Measurements from ENCODE around the gene NEU4.
"Not testable (repeated sequence)": the region's sequence is repeated elsewhere in the genome, so short reads cannot be mapped to it uniquely, and the experiment has no call there.

Gene NEU4

GRCh38 chr2:241775223-241776177 is 33.5 kb upstream of the NEU4 start:
- DNase-seq = no peak

DNA sequence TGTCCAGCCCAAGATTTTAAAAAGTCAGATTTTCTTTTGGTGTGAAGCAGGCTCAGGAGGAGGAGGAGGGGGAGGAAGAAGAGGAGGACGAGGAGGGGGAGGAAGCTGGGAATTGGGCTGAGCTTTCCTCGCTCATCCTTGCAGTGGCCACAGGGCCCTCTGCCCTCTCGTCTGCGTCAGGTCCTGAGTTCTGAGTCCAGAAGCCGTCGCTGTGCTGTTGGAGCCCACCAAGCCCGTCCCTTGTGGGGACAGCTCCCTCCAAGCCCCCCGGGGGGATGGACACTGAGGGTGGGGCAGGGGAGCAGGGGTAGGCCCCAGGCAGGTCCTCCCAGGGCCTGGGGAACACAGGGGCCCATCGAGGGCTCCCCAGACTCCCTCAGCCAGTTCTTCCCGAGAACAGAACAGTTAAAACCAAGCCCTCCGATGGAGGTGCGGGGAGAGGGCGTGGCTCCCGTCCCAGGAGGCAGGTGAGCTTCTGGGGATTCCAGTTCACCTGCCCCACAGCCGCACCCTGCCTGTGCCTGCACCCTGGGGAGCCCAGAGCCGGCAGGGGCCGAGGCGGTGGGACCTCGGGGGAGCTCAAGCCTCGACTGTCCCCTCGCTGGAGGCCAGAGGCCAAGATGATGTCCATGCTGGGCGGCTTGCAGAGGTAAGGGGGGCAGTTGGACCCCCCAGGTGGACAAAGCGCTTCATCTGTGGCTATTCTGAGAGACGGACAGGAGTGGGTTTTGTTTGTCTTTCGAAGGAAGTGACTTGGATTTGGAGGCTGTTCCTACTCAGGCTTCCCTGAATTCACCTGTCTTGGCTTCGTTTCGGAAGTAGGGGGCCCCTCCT is 32.4 kb upstream of the NEU4 start, which contains the start of gene GAL3ST2:
Gene GAL3ST2 (plus strand): TSS at position 487 of the 834 bp plus-strand sequence. CDS start 134 bp downstream, at position 621.
- DNase-seq = no peak

DNA sequence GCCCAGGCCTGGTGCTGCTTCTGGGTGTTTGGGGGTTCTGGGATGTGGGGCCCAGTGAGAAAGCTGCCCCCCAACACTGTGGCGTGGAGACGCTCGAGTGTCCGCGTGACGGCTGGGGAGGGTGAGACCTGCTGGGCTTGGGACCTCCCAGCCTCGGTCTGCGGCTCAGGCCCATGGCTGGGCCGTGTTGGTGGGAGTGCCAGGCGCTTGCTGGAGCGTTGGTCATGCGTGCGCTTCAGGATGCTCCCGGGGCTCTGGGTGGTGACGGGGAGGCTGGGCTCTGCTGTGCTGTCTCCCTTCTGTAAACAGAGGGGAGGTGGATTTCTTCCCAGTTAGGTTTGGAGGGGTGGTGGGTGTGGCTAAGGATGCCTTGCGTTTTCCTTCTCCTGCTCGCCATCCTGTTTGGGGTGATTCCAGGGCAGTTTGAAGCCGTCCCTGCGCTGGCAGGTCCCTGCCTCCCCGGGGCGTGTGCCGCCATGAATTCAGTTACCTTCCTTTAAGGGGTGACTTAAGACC is 31.8 kb upstream of the NEU4 start:
- DNase-seq = no peak

DNA sequence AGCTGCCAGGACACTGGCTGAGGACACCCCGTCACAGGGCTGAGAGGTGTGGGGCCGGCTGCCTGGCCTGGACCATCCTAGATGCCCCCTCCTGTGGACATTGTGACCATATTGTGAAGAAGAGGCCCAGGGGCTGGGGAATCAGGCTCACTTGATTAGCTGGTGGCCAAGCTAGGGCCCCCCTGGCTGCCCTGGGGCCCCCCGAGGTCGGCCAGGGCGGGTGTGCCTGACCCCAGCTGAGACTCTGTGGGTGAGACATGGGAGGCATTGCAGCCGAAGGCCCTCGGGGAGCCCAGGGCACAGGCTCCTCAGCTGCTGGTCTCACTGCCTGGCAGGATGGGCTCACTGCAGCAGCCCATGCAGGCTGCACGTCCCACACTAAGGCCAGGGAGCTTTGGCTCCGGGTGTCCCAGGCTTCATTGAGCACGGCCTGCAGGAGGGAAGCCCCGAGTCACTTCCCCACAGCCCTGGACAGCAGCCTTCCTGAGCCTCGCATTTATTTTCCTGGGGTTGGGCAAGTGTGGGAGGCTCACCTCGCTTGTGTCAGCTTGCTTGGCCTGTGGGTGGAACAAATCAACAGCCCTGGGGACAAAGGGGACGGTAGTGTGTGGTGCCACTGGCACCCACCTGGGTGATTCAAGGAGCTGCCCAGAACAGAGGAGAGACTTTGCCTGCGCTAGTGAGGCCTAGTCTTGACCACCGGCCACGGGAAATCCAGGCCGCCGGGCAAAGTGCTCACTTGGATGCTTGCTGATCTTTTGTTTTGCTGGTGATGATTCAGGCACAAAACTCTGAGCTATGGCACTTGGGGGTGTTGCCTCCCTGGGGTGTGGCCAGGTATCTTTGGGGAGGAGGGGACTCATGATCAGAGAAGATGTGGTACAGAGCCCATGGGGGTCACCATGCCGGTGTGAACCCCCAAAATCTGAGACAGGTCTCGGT is 31.0 kb upstream of the NEU4 start:
- no peak for DNase-seq

DNA sequence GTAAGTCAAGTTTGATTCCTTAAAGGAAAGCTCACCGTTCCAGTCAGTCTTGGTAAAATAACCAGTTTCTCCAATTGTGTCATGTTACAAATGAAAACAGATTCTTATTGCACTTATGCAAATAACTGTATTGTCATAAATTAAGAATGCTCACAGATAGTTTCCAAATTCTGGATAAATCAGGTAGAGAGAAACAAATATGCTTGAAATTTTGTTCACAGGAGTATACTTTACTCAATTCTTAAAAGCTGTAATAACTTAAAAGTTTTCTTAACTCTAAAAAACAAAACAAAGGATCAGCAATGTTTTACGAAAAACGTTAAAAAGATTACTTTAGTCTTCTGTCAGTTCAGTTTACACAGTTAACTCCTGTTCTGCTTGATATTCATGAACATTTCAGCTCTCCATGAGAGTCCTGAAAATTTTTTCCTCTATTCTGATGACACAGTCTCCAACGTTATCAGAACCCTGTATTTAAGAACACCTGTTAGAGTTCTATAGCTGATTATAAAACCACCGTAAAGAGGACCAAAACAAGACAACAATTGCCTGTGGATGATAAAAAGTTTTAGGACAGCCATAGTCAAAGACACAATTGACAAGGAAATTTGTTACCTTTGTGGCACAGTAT is 27.9 kb upstream of the NEU4 start:
- DNase-seq = no peak

- DNase-seq = not testable (repeated sequence)
Measured at GRCh38 chr2:241782053-241782452, 26.9 kb upstream of the NEU4 start.

- no peak for DNase-seq
Measured at GRCh38 chr2:241788135-241788534, 20.9 kb upstream of the NEU4 start.

GRCh38 chr2:241788572-241788971 is 20.4 kb upstream of the NEU4 start:
- DNase-seq = no peak

DNA sequence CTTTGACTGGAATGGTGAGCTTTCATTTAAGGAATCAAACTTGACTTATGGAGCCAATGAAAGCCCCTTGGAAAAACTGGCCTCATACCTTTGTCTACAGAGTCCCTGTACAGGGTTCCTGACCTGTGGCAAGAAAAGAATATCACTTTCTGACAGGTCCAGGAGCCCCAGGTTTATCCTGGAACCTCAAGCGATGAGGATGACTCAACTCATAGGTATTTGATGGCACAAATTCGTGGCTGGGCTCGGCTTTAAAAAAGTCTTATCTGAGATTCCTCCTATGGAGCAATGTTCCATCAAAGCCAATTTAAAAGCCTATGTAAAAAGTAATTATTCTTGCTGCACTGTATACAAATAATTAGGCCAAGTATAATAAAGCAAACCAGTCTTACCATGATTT is 17.6 kb upstream of the NEU4 start:
- DNase-seq = not testable (repeated sequence)

- DNase-seq = no peak
Measured at GRCh38 chr2:241793385-241793784, 15.6 kb upstream of the NEU4 start.

DNA sequence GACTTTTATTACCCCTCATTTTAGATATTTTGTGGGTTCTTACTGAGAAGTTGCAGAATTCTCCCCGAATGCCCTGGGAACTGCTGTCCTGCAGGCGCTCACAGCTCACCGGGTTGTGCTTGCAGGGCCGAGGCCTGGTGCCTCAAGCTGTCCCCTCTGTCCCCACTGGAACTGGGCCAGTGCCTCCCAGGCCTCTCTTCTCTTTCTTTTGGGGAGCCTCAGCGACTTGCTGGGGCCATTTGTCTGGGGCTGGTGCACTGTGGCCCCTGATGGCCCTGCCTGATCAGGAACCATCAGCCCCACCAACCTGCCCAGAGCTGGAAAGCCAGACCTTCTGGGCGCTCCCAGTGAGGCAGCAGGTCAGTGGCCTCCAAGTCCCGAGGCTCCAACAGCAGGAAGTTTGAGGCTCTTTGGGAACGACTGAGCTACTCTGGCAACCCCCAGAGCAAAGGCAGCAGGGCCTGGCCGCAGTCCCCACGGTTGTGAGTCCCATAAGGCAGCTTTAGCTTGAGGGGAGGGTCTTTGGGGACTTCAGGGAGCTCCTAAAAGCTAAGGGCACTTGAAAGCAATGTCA is 14.7 kb upstream of the NEU4 start:
- no peak for DNase-seq

DNA sequence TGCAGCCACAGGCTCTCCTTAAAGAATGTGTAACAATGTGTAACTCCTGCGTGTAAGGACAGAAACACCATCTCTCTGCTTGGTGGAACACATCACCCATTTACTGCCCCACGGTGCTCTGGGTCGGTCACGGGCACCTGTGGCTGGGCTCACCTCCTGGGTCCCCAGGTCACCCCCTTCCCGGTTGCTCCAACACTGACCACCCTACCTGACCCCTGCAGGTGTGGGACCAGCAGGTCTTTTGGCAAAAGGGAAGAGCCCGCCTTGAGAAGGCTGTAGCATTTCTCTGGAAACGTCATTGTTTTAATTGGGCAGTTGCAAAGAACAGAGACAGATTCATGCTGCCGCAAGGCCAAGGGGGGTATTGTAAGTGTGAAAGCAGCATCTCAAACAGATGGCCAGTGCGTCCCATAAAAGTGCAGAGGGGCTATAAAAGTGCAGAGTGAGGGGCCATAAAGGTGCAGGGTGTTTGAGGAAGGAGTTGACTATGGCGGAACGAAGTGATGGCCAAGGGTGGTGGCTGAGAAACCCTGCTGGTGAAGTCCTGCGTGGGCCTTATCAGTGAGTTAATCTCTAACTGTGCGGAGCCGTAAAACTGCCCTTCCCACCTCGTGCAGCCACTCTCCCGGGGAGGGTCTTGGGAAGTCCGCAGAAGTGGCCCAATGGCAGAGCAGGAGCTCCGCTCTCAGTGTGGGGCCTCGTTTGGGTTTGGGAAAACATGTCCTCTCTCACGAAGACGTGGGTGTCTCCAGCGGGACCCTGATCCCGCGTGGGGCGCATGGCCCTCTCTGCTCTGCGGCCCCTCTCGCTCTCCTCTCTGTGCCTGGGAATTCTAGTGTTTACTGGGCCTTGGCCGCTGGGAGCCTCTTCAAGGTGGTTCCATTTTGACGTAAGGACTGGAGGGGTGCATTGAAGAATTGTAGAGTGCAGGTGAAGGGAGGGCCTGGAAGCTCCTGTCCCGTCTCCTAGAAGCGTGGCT is 13.7 kb upstream of the NEU4 start:
- no peak for DNase-seq

- no peak for DNase-seq
Measured at GRCh38 chr2:241796209-241796608, 12.8 kb upstream of the NEU4 start.

DNA sequence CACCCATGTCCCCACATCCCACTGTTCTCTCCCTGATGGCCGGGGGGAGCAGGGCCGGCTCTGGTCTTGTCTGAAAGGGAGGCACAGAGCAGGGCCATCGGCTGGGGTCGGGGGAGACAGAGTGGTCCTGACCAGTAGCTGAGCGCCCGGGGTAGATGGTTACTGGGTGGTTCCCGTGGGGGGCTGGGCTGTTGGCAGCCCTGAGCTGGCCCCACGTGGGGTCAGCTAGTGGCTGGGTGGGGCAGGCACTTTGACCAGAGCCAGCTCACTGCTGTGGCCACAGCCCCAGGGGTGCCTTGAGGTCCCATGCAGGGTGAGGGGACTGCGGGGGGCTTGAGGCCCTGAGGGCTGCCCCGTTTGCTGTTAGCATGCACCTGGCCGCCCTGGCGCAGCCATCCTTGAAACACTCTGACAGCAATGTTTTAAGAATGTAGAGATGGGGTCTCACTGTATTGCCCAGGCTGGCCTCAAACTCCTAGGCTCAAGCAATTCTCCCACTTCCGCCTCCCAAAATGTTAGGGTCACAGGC is 12.3 kb upstream of the NEU4 start:
- DNase-seq = no peak

DNA sequence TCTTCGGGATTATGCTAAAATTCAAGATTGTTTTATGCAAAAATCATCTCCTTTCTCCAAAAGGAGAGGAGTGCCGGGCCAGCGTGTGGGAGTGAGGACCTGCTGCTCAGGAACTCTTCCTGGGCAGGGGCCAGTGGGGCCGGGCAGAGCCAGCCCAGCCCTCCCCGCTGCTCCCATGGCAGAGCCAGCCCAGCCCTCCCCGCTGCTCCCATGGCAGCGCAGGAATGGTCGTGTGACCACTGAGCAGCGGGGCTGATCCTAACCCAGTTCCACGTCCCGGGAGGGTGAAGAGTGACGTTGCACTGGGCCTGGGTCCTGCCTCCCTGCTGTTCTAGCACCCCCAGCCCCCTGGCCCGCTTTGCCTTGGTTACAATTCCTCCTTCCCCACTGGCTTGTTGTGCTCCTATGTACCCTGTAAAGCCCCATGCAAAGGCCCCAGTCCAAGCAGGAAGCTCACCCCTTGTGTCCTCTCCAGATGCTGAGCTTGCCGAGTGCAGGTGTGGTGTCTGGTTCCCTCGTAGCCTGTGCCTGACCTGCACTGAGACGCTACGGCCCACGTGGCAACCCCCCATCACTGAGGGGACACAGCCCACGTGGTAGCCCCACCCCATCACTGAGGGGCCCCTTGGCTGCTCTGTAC is 11.4 kb upstream of the NEU4 start:
- DNase-seq = no peak

DNA sequence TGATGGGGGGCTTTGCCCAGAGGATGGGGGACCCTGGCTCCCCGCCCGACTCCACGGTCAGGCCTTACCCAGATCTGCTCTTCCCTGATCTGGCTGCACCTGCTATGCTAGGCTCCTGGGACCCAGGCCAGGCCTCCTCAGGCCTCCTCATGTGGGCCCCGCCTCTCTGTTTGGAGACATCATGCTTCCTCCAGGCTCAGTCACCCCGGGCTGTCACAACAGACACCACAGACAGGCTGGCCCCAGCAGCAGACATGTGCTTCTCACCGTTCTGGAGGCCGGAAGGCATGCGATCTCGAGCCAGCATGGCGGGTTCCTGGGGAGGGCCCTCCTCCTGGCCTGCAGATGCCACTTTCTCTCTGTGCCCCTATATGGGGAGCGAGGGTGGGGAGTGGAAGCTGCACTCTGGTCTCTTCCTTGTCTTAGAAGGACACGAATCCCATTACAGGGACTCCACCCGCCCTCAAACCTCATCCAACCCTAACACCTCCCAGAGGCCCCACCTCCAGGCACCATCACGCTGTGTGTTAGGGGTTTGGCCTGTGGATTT is 10.8 kb upstream of the NEU4 start:
- no peak for DNase-seq

GRCh38 chr2:241798631-241799521 is 10.1 kb upstream of the NEU4 start:
- DNase-seq = no peak
